Subcutaneous abdominal adipose tissue (tissue), 5 donors: ENCODE data around the gene CAPN3.
A peak's percentile ranks its signal among the peaks of the same experiment; 100 is the strongest.

ENCODE experiments used
- H3K27ac ChIP-seq: one replicate; pipeline ENCODE4 v1.7.0; 2013; ENCODE audit warnings: low read depth, mild to moderate bottlenecking, inconsistent platforms, low read length, moderate library complexity
- H3K27me3 ChIP-seq, 5 donors: one replicate each; pipeline ENCODE4 v1.7.0; 2013; ENCODE audit warnings: low read length in 5 of 5, inconsistent platforms in 1 of 5; ENCODE audit not compliant: control insufficient read depth in 5 of 5, insufficient read depth in 4 of 5
- H3K36me3 ChIP-seq, 5 donors: one replicate each; pipeline ENCODE4 v1.7.0; 2013; ENCODE audit warnings: low read length in 5 of 5; ENCODE audit not compliant: control insufficient read depth in 5 of 5, insufficient read depth in 5 of 5
- H3K4me1 ChIP-seq, 5 donors: one replicate each; pipeline ENCODE4 v1.7.0; 2013; ENCODE audit warnings: low read length in 5 of 5, mild to moderate bottlenecking in 3 of 5, moderate library complexity in 1 of 5; ENCODE audit not compliant: control insufficient read depth in 5 of 5, insufficient read depth in 5 of 5
- H3K4me3 ChIP-seq, 5 donors: one replicate each; pipeline ENCODE4 v1.7.0; 2013; ENCODE audit warnings: low read length in 5 of 5, low read depth in 1 of 5
- H3K9ac ChIP-seq, 5 donors: one replicate each; pipeline ENCODE4 v1.7.0; 2013; ENCODE audit warnings: low read length in 5 of 5, mild to moderate bottlenecking in 4 of 5, moderate library complexity in 3 of 5
- H3K9me3 ChIP-seq, 5 donors: one replicate each; pipeline ENCODE4 v1.7.0; 2013; ENCODE audit warnings: low read length in 5 of 5; ENCODE audit not compliant: control insufficient read depth in 5 of 5
- donor health status: healthy.
- donor health status: healthy.
- donor health status: healthy.
- donor health status: healthy.
- donor health status: healthy.

The CAPN3 gene

DNA sequence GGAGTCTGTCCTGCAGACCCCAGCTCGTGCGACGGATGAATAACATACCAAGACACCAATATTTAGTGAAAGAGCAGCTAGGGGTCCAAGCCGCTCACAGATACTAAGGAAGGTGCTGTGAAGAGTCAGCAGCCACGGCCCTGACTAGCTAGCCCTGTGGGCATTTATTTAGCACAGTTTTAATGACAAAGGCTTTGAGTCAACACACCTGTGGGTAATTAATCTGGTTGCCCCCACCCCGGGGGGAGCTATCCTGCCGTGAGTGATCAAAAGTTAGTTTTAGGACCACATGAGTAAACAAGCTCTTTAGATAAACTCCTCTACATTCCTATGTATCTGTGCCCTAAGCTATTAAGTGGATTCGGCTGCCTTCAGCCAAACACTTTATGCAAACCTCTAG lies 18.7 kb downstream of the CAPN3 start:
- no peak overlapping the region for H3K27ac ChIP-seq
- H3K4me1 ChIP-seq = peaks cover 0 to 3% (median 0%) of the 10 kb centered on the region in 5 donors
- H3K36me3 ChIP-seq = no peaks in the 10 kb centered on the region
- H3K9ac ChIP-seq = no peak overlapping the region
- H3K27me3 ChIP-seq = no peaks in the 10 kb centered on the region
- H3K4me3 ChIP-seq = no peak overlapping the region
- H3K9me3 ChIP-seq = no peaks in the 10 kb centered on the region

DNA sequence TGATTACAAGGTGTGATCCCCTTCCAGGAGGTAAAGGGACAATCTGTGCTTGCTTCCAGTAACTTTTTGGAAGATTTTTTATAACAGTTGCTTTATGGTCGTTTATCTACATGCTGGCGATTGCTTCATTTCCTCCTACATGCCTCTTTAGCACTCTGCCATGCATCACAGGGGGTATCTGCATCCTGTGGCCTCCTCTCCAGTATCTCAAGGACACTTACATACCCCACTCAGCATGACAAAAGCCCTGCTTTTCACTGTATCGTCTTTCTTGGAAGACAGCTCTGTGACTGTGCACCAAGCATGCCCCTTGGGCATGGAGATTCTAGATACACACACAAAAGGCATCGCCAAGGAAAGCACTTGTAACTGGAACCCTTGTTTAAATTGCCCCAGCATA lies 25.3 kb downstream of the CAPN3 start:
- Histone ChIP-seq H3K4me3 (no peak overlapping the region), H3K9me3 (no peaks in the 10 kb centered on the region), H3K9ac (no peak overlapping the region), H3K4me1 (peaks cover 0 to 42% (median 13%) of the 10 kb centered on the region in 5 donors), H3K27me3 (no peaks in the 10 kb centered on the region), H3K36me3 (peaks cover 0 to 27% (median 9%) of the 10 kb centered on the region in 5 donors), H3K27ac (no peak overlapping the region)

DNA sequence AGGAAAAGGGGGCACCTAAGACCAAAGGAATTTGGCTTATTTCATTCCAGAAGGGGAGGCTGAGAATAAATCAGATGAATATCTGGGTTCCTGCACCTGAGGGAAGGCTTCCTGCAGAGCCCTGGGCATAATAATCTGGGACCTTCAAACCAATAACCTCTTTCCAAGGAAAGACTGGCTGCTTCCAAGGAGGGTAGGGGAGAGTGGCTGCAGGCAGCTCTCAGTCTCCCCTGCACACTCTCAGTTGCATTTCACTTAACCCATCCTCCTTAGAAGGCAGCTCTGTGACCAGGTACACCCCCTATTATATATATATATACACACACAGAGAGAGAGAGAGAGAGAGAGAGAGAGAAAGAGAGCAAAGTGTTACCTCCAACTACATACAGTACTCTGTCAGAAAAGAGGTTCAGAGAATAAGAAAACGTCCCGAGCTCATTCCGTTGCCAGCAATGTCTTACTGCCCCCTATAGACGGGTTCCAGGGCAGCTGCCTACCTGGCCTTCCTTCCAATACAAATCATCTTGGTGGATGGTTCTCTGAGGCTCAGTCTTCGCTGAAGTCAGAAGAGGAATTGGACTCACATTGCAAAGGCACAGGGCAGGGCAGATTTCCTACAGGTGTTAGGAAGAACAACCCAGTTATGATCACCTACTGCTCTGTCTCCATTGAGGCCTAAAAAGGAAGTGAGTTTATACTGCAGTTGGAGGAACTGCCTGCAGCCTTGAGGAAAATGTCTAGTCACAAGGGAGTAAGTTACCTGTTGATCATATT lies 26.1 kb downstream of the CAPN3 start:
- Histone ChIP-seq H3K9ac (peak overlapping the region in 1 of 5 donors; percentile 27), H3K9me3 (no peaks in the 10 kb centered on the region), H3K27me3 (no peaks in the 10 kb centered on the region), H3K27ac (no peak overlapping the region), H3K4me1 (peaks cover 0 to 42% (median 13%) of the 10 kb centered on the region in 5 donors), H3K36me3 (peaks cover 0 to 27% (median 9%) of the 10 kb centered on the region in 5 donors), H3K4me3 (no peak overlapping the region)

DNA sequence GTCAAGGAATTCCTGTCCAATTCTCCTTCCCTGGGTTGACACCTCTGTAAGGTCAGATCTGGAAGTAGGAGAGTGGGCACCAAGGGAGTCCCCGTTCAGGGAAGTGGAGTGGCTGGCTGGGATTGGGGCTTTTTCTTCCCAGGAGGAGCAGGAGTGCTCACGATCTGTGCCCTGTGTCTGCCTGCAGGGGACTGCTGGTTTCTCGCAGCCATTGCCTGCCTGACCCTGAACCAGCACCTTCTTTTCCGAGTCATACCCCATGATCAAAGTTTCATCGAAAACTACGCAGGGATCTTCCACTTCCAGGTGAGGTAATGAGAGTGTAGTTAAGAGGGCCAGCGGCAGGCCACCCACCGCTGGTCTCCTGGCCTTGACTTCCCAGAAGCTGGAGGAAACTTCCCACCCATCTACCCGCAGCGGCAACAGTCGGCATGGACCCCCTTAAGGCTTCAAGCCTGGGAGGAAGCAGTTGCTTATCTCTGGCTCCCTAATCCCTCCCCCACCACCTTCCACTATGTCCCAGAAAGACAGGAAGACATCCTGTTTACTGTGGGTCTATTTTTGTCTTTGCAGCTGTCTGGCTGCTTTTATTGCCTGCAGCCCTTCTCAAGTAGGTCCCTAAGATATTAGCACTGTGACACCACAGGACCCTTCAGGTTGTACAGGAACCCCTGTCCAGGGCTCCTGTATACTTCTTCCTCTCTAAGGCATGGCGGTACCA lies 26.8 kb downstream of the CAPN3 start:
- peak overlapping the region; percentile 4 for H3K27ac ChIP-seq

DNA sequence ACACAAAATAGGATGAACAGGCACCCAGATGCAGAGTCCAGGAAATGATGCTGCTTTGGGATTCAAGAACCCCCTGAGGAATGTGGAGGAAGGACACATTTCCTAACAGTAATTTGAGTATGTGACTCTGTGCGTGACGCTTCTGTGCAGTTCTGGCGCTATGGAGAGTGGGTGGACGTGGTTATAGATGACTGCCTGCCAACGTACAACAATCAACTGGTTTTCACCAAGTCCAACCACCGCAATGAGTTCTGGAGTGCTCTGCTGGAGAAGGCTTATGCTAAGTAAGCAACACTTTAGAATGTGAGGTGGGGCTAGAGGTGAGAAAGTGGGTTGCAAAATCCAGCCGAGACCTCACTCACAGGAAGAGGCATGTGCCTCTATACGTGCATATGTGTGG lies 28.3 kb downstream of the CAPN3 start:
- Histone ChIP-seq H3K27ac (no peak overlapping the region), H3K4me1 (peaks cover 0 to 42% (median 13%) of the 10 kb centered on the region in 5 donors), H3K9ac (no peak overlapping the region), H3K9me3 (no peaks in the 10 kb centered on the region), H3K4me3 (no peak overlapping the region), H3K36me3 (peaks cover 0 to 27% (median 10%) of the 10 kb centered on the region in 5 donors), H3K27me3 (no peaks in the 10 kb centered on the region)

More for the DNA sequence above, 26.8 kb downstream of the CAPN3 start:
- Histone ChIP-seq H3K4me1 (peaks cover 0 to 42% (median 13%) of the 10 kb centered on the region in 5 donors), H3K4me3 (no peak overlapping the region), H3K36me3 (peaks cover 0 to 27% (median 9%) of the 10 kb centered on the region in 5 donors), H3K9me3 (no peaks in the 10 kb centered on the region), H3K9ac (no peak overlapping the region), H3K27me3 (no peaks in the 10 kb centered on the region)

DNA sequence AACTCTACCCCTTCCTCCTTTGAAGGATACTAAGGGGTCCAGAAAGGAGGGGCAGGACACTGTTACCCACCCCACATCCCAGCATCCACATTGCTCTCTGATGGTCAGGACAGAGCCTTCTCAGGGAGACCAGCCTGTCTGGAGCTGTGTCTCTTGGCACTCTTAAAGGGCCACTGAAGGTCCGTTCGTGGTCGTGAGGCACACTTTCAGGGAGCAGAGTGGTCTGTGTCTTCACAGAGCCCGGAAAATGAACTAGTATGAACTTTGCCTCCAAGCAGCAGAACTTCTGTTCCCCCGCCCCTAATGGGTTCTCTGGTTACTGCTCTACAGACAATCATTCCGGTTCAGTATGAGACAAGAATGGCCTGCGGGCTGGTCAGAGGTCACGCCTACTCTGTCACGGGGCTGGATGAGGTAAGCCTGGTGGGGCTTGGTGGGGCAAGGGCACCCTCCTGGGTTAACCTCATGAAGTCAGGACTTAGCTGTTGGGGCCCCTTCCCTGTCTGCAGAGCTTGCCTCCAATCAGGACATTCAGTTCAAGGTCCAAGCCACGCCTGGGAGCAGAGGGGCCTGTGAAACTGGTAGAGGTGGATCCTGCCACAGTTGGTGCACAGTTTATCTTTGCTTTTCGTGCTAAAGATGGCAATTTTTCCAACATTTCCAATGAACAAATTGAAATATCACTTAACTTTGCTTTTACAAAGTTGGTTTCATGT lies 33.2 kb downstream of the CAPN3 start:
- Histone ChIP-seq H3K27ac (no peak overlapping the region), H3K4me1 (peaks cover 0 to 20% (median 0%) of the 10 kb centered on the region in 5 donors), H3K9me3 (no peaks in the 10 kb centered on the region), H3K27me3 (no peaks in the 10 kb centered on the region), H3K4me3 (no peak overlapping the region), H3K36me3 (peaks cover 0 to 22% (median 7%) of the 10 kb centered on the region in 5 donors), H3K9ac (no peak overlapping the region)

DNA sequence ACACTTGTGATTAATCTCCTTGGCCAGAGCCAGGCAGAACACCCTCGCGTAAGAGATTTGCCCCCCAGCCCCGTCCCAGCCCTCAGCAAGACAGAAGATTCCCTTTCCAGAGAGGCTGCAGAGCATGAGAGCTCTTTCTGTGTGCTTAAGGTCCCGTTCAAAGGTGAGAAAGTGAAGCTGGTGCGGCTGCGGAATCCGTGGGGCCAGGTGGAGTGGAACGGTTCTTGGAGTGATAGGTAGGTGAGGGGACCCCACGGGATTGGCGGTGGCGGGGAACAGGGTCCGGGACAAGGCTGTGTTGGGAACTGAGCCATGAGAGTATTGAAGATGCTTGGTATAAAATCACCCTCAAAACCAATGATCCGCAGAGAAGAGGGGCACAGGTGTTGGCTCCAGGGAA lies 34.8 kb downstream of the CAPN3 start:
- Histone ChIP-seq H3K4me1 (peaks cover 0 to 5% (median 0%) of the 10 kb centered on the region in 5 donors), H3K9me3 (no peaks in the 10 kb centered on the region), H3K27me3 (no peaks in the 10 kb centered on the region), H3K4me3 (no peak overlapping the region), H3K36me3 (peaks cover 0 to 19% (median 10%) of the 10 kb centered on the region in 5 donors), H3K27ac (no peak overlapping the region), H3K9ac (no peak overlapping the region)

DNA sequence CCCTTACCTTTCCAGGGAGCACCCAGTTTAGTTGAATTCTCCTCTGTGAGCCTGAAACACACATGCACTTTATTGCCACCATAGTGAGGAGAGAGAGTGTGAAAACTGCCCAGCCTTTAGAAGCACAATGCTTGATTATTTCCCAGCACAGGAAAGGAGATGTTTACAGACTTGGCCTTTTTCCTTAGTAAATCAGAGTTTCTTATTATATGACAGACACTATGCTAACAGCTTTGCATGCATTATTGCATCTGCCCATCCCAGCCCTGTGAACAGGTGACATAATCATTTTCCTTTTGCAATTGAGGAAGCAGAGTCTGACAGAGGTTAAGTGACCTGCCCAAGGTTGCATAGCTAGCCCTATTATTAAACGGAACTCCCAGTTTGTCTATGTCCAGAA lies 36.5 kb downstream of the CAPN3 start:
- no peaks in the 10 kb centered on the region for H3K27me3 ChIP-seq
- no peak overlapping the region for H3K9ac ChIP-seq
- H3K27ac ChIP-seq = no peak overlapping the region
- no peaks in the 10 kb centered on the region for H3K9me3 ChIP-seq
- H3K4me3 ChIP-seq = no peak overlapping the region
- peaks cover 4 to 33% (median 16%) of the 10 kb centered on the region in 5 donors for H3K36me3 ChIP-seq
- H3K4me1 ChIP-seq = no peaks in the 10 kb centered on the region

DNA sequence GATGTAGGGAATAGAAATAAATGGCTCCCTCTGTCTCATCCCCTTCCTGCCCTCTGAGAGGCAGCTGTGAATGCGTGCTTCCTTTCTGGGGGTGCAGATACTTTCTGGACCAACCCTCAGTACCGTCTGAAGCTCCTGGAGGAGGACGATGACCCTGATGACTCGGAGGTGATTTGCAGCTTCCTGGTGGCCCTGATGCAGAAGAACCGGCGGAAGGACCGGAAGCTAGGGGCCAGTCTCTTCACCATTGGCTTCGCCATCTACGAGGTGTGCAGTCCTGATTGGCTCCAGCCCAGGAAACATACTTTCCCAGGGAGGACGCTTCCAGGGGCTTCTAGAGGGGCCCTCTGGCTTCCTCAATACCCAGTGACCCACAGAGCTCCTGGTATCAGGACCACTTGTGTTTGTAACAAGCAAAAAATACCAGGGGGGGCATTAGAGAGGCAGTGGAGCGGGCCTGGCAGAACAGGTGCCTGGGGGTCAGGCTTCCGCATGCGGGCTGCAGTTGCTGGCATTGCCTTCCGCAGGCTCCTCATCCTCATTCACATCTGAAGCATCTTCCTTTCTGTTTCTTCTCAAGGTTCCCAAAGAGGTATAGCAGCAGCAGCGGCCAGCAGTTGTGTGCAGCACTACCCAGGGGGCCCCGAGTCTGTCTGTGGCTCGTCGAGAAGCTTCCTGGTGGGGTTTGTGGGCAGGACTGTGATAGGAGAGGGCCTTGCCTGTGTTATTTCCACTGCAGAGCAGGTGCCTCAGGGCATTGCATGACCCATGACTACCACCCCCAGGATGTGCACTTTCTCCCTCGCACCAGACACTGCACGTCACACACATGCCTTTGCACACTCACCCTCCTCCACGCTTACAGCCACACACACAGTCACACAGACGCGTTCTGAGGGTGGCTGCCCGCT lies 42.5 kb downstream of the CAPN3 start:
- no peak overlapping the region for H3K9ac ChIP-seq
- no peaks in the 10 kb centered on the region for H3K4me1 ChIP-seq
- no peaks in the 10 kb centered on the region for H3K27me3 ChIP-seq
- H3K4me3 ChIP-seq = no peak overlapping the region
- peaks cover 4 to 56% (median 39%) of the 10 kb centered on the region in 5 donors for H3K36me3 ChIP-seq
- H3K9me3 ChIP-seq = no peaks in the 10 kb centered on the region
- H3K27ac ChIP-seq = no peak overlapping the region
